Glomerular visceral epithelial cell (primary cell): ENCODE results near the gene INPP4A.

Experiments
- DNase-seq: peaks from one replicate; pipeline ENCODE4 v3.0.0-alpha.2; 2016; ENCODE audit errors: extremely low spot score

INPP4A gene

DNA sequence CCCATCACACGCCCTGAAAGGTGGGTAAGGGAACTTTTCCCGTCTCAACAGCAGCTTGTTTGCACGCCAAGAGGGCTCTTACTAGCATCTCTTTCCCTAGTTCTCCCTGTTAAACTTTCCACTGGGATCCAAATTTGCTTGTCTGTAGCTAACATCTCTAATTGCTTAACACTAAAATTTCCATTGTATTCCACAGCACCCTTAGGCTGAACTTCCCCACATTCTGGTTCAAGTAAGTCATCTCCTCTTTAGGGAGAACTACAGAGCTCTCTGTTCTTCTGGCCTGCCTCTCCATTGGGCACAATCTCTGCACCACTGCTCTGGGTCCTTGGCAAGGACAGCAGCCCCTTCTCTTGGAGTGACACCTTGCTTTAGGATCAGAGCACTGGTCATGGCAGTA lies 187.7 kb downstream of the INPP4A start:
- no peak for DNase-seq

DNA sequence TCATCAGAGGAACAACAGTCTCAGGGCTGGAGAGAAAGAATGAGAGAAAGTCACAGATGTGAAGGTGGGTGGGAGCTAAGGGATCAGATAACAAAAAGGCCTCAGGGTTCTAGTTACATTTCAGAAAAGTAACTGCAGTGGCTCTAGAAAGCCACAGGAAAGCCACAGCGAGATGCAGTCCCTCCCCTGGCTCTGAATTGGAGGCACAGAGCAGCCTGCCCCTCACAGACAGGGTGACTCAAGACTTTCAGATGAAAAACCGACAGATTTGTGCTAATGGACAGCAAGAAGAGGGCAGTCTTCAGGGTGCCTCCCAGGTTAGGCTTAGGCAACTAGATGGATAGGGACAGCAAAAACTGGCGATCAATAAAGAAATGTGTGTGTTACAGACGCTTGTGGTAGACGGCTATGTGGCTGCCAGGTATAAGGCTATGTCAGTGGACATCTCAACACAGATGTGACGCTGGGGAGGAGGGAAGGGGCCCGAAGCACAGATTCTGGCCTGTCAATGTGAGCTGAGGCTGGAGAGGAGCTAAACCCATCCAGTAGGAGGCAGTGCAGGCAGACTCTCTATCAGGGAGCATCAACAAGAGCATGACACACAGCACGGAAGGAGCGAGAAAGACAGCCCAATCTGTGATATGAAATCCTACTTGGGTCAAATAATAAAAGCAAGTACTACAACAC lies 189.9 kb downstream of the INPP4A start:
- DNase-seq: no peak

DNA sequence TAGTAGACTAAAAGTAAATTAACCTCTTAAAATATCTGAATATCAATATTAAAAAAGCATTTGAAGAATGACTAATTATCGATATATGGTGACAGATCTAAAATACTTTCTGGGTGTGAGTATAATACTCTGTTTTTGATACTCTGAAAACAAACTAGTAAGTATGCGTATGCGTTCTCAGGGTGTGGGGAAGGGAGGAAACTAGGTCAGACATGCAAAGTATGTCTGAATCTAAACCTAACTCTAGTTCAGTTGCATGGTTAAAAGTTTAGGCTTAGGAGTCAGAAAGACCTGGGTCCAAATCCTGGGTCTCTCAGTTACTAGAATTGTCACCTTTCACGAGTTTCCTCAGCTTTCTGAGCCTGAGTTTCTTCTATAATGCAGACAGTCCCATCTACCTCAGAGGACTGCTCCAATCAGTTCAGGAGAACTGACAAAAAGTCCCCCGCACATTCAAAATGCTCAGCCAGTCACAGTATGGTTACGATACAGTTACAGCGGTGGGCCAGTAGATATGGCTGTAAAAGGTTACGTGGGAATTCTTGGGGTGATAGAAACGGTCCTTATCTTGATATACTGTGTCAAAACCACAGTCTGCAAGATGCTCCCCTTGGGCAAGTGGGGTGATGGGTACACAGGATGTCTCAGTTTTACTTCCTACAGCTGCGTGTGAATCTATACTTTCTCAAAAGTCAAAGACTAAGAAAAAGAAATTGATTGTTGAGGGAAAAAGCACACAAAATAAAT lies 192.9 kb downstream of the INPP4A start:
- no peak for DNase-seq

DNA sequence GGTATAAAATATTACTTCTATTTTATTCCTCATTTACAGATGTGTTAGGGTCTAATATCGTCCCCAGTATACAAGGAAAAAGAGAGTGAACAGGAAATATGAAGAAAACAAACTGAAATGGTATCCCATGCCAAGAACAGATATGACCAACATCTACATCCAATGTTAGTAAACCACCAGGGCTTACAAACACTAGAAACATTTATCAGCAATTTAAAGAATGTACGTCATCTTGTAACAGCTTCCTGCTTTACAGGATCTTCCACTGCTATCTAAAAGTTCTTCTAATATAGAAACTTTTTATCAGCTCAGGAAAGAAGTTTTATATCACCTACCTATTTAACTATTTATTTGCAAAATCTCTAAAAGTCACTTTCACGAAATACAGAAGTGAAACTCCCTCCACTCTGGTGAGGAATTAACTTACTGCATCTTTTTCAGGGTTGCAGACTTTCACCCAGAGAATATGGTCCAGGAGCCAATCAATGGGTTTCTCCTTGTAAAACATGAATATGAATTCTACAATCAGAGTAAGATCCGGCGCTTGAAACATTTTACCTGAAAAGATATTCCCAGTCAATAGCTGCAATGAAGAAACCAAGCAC lies 198.9 kb downstream of the INPP4A start:
- DNase-seq: no peak
